ENCODE results near the gene NELFA. TPM values are rescaled to one million over a fixed set of nuclear protein-coding genes. Genes with fewer than 3 reads are reported as not detected.

NELFA gene
- total RNA-seq, 3 donors from 2014 or later (not counting 1 experiment from before 2014, with no cell fraction given), result 38.7 to 47.6 (median 46.0) TPM

DNA sequence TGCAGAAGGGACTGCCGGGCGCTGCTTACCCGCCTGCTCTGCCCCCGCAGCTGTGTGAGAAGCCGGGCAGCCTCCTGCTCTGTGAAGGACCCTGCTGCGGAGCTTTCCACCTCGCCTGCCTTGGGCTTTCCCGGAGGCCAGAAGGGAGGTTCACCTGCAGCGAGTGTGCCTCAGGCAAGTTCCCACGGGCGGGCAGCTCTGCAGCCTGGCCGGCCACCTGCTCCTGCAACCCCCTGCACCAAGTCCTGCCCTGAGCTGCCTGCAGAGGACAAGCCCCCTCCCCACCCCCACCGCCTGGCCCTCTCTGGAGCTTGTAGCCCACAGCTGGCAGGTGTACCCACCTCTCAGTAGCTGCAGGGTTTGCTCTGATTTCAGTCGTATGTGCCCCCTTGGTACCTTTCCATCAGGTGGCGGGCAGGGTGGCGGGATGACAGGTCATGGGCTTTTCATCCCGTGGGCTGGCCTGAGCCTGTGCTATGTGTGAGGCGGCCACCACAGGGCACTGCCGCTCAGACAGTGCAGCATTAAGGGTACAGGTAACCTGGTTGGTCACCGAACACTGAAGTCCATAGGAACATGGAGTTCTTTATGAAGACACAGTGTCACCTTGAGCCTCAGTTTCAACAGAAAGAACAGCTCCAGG lies 56.6 kb downstream of the NELFA start:
- DNase-seq, result no peak
- Mint-ChIP-seq H3K4me3 (no peak overlapping the region), H3K4me1 (peaks cover 9% of the 10 kb centered on the region in 2 donors), H3K36me3 (no peaks in the 10 kb centered on the region), H3K27me3 (ENCODE audit: low read depth in 2 of 2) (no peaks in the 10 kb centered on the region), H3K9me3 (no peaks in the 10 kb centered on the region), H3K27ac (no peak overlapping the region)
- 98% methylated on average over 20 of the region's 20 CpGs for WGBS (ENCODE audit: insufficient coverage)
- no peaks in the 10 kb centered on the region for H3K27me3 ChIP-seq (ENCODE audit: control insufficient read depth, insufficient read depth, low read length)
- H3K27ac ChIP-seq (ENCODE audit: low read length), result no peak overlapping the region
- H3K4me1 ChIP-seq (ENCODE audit: control insufficient read depth, insufficient read depth, low read length), result peaks cover 19% of the 10 kb centered on the region
- ATAC-seq, result no peak
- no peak overlapping the region for H3K4me3 ChIP-seq (ENCODE audit: low read length)
- TF ChIP-seq CTCF (IDR thresholded peaks at IDR 0.05), result no peak
- no peaks in the 10 kb centered on the region for H3K9me3 ChIP-seq (ENCODE audit: control insufficient read depth, insufficient read depth, low read length)
- H3K36me3 ChIP-seq (ENCODE audit: control insufficient read depth, insufficient read depth, low read length), result peaks cover 7% of the 10 kb centered on the region
- intact Hi-C loops (cut with micrococcal nuclease), result no loop called here

- Mint-ChIP-seq H3K27me3 (ENCODE audit: low read depth in 2 of 2) (no peaks in the 10 kb centered on the region), H3K4me3 (no peak overlapping the region), H3K36me3 (no peaks in the 10 kb centered on the region), H3K4me1 (peaks cover 9% of the 10 kb centered on the region in 2 donors), H3K27ac (no peak overlapping the region), H3K9me3 (no peaks in the 10 kb centered on the region)
- no peaks in the 10 kb centered on the region for H3K27me3 ChIP-seq (ENCODE audit: control insufficient read depth, insufficient read depth, low read length)
- intact Hi-C loops (cut with micrococcal nuclease), result no loop called here
- no peaks in the 10 kb centered on the region for H3K9me3 ChIP-seq (ENCODE audit: control insufficient read depth, insufficient read depth, low read length)
- DNase-seq, result no peak
- H3K4me1 ChIP-seq (ENCODE audit: control insufficient read depth, insufficient read depth, low read length), result peaks cover 19% of the 10 kb centered on the region
- peaks cover 4% of the 10 kb centered on the region for H3K36me3 ChIP-seq (ENCODE audit: control insufficient read depth, insufficient read depth, low read length)
- no peak for ATAC-seq
- no peak overlapping the region for H3K4me3 ChIP-seq (ENCODE audit: low read length)
- no peak overlapping the region for H3K27ac ChIP-seq (ENCODE audit: low read length)
- WGBS (ENCODE audit: insufficient coverage), result 80% methylated on average over 10 of the region's 10 CpGs
- TF ChIP-seq CTCF (IDR thresholded peaks at IDR 0.05), result no peak
Observed at GRCh38 chr4:1950369-1950768, 58.4 kb downstream of the NELFA start.

- H3K9me3 ChIP-seq (ENCODE audit: control insufficient read depth, insufficient read depth, low read length), result no peaks in the 10 kb centered on the region
- intact Hi-C loops (cut with micrococcal nuclease), result no loop called here
- no peak overlapping the region for H3K4me3 Mint-ChIP-seq
- TF ChIP-seq CTCF (IDR thresholded peaks at IDR 0.05), result no peak
- peak in 1 of 2 donors; percentile 19 for DNase-seq
- peaks cover 7% of the 10 kb centered on the region for H3K36me3 ChIP-seq (ENCODE audit: control insufficient read depth, insufficient read depth, low read length)
- ATAC-seq, result peak; percentile 76 to 93 (median 88)
- no peak overlapping the region for H3K27ac ChIP-seq (ENCODE audit: low read length)
- no peaks in the 10 kb centered on the region for H3K9me3 Mint-ChIP-seq
- H3K27me3 ChIP-seq (ENCODE audit: control insufficient read depth, insufficient read depth, low read length), result no peaks in the 10 kb centered on the region
- H3K4me1 ChIP-seq (ENCODE audit: control insufficient read depth, insufficient read depth, low read length), result peaks cover 19% of the 10 kb centered on the region
- no peaks in the 10 kb centered on the region for H3K36me3 Mint-ChIP-seq
- peaks cover 9% of the 10 kb centered on the region in 2 donors for H3K4me1 Mint-ChIP-seq
- peak overlapping the region; percentile 66 to 80 for H3K27ac Mint-ChIP-seq
- no peak overlapping the region for H3K4me3 ChIP-seq (ENCODE audit: low read length)
- no peaks in the 10 kb centered on the region for H3K27me3 Mint-ChIP-seq (ENCODE audit: low read depth in 2 of 2)
- 76% methylated on average over 8 of the region's 8 CpGs for WGBS (ENCODE audit: insufficient coverage)
Observed at GRCh38 chr4:1948892-1949436, 59.8 kb downstream of the NELFA start.

DNA sequence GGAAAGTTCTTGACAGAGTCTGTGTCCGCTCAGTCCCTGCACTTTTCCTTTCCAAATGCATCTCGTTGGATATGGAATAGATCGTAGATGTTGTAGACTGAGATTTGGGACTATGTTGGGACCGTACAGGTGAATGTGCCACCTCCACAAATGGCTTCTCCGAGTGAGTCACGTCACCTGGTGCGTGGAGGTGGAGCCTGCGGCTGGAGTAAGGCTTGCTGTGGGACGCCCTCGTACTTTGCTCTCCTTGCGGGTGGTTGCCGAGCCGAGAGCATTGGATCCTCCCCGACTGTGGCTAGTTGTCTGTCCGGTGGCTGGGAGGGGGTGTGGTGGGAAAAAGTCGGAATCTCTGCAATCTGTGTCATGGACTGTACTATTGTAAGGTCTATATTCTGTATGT lies 60.5 kb downstream of the NELFA start:
- no peak overlapping the region for H3K27ac ChIP-seq (ENCODE audit: low read length)
- no peaks in the 10 kb centered on the region for H3K27me3 ChIP-seq (ENCODE audit: control insufficient read depth, insufficient read depth, low read length)
- Mint-ChIP-seq H3K27me3 (ENCODE audit: low read depth in 2 of 2) (no peaks in the 10 kb centered on the region), H3K9me3 (no peaks in the 10 kb centered on the region), H3K36me3 (no peaks in the 10 kb centered on the region), H3K27ac (no peak overlapping the region), H3K4me1 (peaks cover 9% of the 10 kb centered on the region in 2 donors), H3K4me3 (no peak overlapping the region)
- DNase-seq (no peak), ATAC-seq (no peak)
- H3K9me3 ChIP-seq (ENCODE audit: control insufficient read depth, insufficient read depth, low read length), result no peaks in the 10 kb centered on the region
- H3K4me3 ChIP-seq (ENCODE audit: low read length), result no peak overlapping the region
- intact Hi-C loops (cut with micrococcal nuclease), result no loop called here
- peaks cover 19% of the 10 kb centered on the region for H3K4me1 ChIP-seq (ENCODE audit: control insufficient read depth, insufficient read depth, low read length)
- no peak for TF ChIP-seq CTCF (IDR thresholded peaks at IDR 0.05)
- peaks cover 7% of the 10 kb centered on the region for H3K36me3 ChIP-seq (ENCODE audit: control insufficient read depth, insufficient read depth, low read length)
- WGBS (ENCODE audit: insufficient coverage), result 98% methylated on average over 16 of the region's 16 CpGs
